Measurements from ENCODE around the gene COL20A1.

- TF ChIP-seq CTCF (IDR thresholded peaks at IDR 0.05) (no peak), POLR2A (IDR thresholded peaks at IDR 0.05) (no peak), EP300 (IDR thresholded peaks at IDR 0.05) (no peak)
Measured at GRCh38 chr20:63346131-63347080, 53.4 kb downstream of the COL20A1 start.

Data from tibial nerve (tissue), 4 donors.